Measurements from ENCODE around the gene NFIA. TPM values are rescaled to one million over a fixed set of nuclear protein-coding genes. Genes with fewer than 3 reads are reported as not detected.
A peak's percentile ranks its signal among the peaks of the same experiment; 100 is the strongest.

Gene NFIA
- total and polyA plus RNA-seq, 2 donors (not counting 1 experiment from before 2014, with no cell fraction given) = 5.4 to 11.0 TPM

DNA sequence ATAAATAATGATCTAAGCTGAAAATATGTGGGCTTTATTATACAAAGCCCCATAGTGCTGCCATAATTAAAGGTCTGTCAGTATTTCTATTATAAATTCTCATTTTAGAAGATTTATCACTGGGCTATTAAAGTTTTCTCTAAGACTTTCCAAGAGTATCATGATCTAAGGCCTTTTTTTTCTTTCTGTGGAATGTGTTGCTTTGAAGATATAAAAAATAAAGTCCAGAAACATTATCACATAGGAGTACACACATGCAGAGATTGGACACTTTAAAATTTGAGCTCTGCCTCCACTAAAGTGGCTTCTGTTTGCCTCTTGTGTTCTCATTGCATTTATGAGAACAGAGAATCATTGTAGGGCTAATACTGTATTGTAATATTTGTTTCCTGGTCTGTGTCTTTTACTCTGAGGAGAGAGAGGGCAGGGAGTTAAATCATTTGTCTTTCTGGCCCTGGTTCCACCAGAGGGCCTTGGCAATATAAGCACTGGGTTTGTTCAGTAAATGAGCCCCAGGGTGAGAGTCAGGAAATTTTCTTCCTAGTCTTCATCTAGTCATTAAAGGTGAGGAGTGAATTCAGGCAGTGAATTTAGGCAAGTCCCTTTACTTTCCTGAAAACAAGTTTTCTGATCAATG is 70.2 kb downstream of the NFIA start:
- DNase-seq (ENCODE audit: low read depth in 2 of 2) = no peak
- Histone ChIP-seq H3K4me1 (ENCODE audit: control insufficient read depth, extremely low read depth, insufficient read depth, low read length) (peaks cover 3% of the 10 kb centered on the region), H4K20me1 (ENCODE audit: control insufficient read depth, extremely low read depth, insufficient read depth, low read length) (no peaks in the 10 kb centered on the region)

DNA sequence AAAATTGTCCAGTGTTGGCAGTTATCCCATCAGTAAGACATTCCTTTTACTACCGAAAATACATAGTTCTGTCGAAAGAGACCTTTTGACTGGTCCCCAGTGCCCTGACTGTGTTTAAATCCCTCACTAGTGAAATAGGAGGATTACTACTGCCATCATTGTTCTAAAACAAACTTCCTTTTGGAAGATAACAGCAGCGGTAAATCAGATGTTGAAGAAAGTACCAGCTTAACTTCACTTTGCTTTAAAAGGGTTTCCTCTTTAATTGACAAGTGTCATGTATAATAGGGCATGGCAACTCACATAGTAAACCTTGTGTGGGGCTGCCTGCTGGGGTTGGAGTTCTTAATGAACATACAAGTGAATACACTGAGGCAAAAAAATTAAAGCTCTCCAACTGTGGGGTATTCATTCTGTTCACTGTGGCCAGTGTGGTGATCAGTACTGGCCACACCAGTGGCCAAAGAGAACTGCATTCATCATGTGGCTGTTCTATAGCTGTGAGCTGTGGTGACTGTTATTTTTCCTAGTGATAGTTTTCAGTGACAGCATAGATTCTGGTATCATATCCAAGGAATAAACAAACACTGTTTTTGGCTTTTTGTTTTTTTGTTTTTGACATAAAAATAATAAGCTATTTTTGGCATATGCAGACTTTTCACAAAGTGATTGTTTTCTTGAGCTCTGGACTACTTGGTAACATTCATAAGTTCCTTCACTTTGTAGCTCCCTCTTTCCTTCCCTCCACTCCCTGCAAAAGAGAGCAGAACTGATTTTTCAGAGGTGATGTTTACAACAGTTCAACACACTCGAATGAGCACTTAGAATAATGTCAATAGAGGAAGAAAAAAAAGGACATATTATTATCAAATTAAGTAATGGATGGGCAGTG is 74.5 kb downstream of the NFIA start:
- H3K36me3 ChIP-seq (ENCODE audit: control insufficient read depth, insufficient read depth, low read length) = no peaks in the 10 kb centered on the region
- H3K9me3 ChIP-seq (ENCODE audit: control insufficient read depth, insufficient read depth, low read depth, low read length) = no peaks in the 10 kb centered on the region
- H3K4me1 ChIP-seq (ENCODE audit: control insufficient read depth, extremely low read depth, insufficient read depth, low read length) = peaks cover 6% of the 10 kb centered on the region
- no peak for DNase-seq (ENCODE audit: low read depth in 2 of 2)
- no peak overlapping the region for H2AFZ ChIP-seq (ENCODE audit: low read length)
- no peak overlapping the region for H3K9ac ChIP-seq (ENCODE audit: insufficient read depth, low read length)
- H3K4me2 ChIP-seq (ENCODE audit: extremely low read depth, insufficient read depth, low read length) = no peak overlapping the region
- no peaks in the 10 kb centered on the region for H3K27me3 ChIP-seq (ENCODE audit: control insufficient read depth, insufficient read depth, low read length)
- TF ChIP-seq, protein P1, sequence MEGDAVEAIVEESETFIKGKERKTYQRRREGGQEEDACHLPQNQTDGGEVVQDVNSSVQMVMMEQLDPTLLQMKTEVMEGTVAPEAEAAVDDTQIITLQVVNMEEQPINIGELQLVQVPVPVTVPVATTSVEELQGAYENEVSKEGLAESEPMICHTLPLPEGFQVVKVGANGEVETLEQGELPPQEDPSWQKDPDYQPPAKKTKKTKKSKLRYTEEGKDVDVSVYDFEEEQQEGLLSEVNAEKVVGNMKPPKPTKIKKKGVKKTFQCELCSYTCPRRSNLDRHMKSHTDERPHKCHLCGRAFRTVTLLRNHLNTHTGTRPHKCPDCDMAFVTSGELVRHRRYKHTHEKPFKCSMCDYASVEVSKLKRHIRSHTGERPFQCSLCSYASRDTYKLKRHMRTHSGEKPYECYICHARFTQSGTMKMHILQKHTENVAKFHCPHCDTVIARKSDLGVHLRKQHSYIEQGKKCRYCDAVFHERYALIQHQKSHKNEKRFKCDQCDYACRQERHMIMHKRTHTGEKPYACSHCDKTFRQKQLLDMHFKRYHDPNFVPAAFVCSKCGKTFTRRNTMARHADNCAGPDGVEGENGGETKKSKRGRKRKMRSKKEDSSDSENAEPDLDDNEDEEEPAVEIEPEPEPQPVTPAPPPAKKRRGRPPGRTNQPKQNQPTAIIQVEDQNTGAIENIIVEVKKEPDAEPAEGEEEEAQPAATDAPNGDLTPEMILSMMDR (conservative IDR thresholded peaks at IDR 0.05 in 1 of 2, IDR thresholded peaks at IDR 0.05 in 1 of 2; ENCODE audit: low read depth in 1 of 2, low read length in 2 of 2) = no peak
- TF ChIP-seq EZH2 (IDR thresholded peaks at IDR 0.05; ENCODE audit: low read length, missing control alignments) = no peak
- H3K27ac ChIP-seq (ENCODE audit: insufficient read depth, low read length) = no peak overlapping the region
- no peak overlapping the region for H3K4me3 ChIP-seq (replicated peaks in 1 of 4; ENCODE audit: control extremely low read depth in 1 of 4, insufficient read depth in 1 of 4, low read depth in 3 of 4, low read length in 4 of 4)
- H3K79me2 ChIP-seq (ENCODE audit: control insufficient read depth, insufficient read depth, low read length) = no peaks in the 10 kb centered on the region
- H4K20me1 ChIP-seq (ENCODE audit: control insufficient read depth, extremely low read depth, insufficient read depth, low read length) = no peaks in the 10 kb centered on the region

More for the DNA sequence above, 70.2 kb downstream of the NFIA start:
- TF ChIP-seq, protein P1 (conservative IDR thresholded peaks at IDR 0.05 in 1 of 2, IDR thresholded peaks at IDR 0.05 in 1 of 2; ENCODE audit: low read depth in 1 of 2, low read length in 2 of 2) = no peak
- no peak for TF ChIP-seq EZH2 (IDR thresholded peaks at IDR 0.05; ENCODE audit: low read length, missing control alignments)
- Histone ChIP-seq H3K27me3 (ENCODE audit: control insufficient read depth, insufficient read depth, low read length) (no peaks in the 10 kb centered on the region), H3K4me2 (ENCODE audit: extremely low read depth, insufficient read depth, low read length) (no peak overlapping the region), H3K4me3 (replicated peaks in 1 of 4; ENCODE audit: control extremely low read depth in 1 of 4, insufficient read depth in 1 of 4, low read depth in 3 of 4, low read length in 4 of 4) (no peak overlapping the region), H3K27ac (ENCODE audit: insufficient read depth, low read length) (no peak overlapping the region), H2AFZ (ENCODE audit: low read length) (no peak overlapping the region), H3K36me3 (ENCODE audit: control insufficient read depth, insufficient read depth, low read length) (no peaks in the 10 kb centered on the region), H3K79me2 (ENCODE audit: control insufficient read depth, insufficient read depth, low read length) (no peaks in the 10 kb centered on the region), H3K9ac (ENCODE audit: insufficient read depth, low read length) (no peak overlapping the region), H3K9me3 (ENCODE audit: control insufficient read depth, insufficient read depth, low read depth, low read length) (no peaks in the 10 kb centered on the region)

DNA sequence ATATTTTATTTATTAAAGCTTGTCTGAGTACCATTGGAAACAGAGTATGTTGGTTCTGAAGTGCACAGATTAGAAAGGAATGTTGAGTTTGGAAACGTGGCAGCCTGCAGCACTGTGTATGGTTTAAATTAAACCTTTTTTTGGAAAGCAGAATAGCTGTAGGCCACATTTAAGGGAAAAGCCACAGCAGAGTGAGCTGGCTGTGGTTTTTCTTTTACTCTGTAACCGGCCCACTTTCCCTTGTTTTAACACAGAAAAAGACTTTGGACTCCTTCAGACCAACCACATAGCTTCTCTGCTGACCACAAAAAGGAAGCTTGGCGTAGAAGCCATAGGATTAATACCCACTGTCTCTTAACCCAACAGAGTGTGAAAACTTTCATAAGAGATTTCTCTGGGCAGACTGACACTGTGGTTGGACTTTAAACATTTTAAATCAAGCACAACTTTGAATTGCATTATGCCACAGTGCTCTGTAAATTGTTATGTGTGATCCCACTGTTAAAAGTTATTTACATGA is 75.2 kb downstream of the NFIA start:
- TF ChIP-seq EZH2 (IDR thresholded peaks at IDR 0.05; ENCODE audit: low read length, missing control alignments) = no peak
- TF ChIP-seq, protein P1 (conservative IDR thresholded peaks at IDR 0.05 in 1 of 2, IDR thresholded peaks at IDR 0.05 in 1 of 2; ENCODE audit: low read depth in 1 of 2, low read length in 2 of 2) = no peak
- Histone ChIP-seq H3K27me3 (ENCODE audit: control insufficient read depth, insufficient read depth, low read length) (no peaks in the 10 kb centered on the region), H3K4me1 (ENCODE audit: control insufficient read depth, extremely low read depth, insufficient read depth, low read length) (peaks cover 6% of the 10 kb centered on the region), H3K27ac (ENCODE audit: insufficient read depth, low read length) (peak overlapping the region; percentile 17), H3K4me2 (ENCODE audit: extremely low read depth, insufficient read depth, low read length) (peak overlapping the region; percentile 4), H3K79me2 (ENCODE audit: control insufficient read depth, insufficient read depth, low read length) (no peaks in the 10 kb centered on the region), H3K9ac (ENCODE audit: insufficient read depth, low read length) (no peak overlapping the region), H3K36me3 (ENCODE audit: control insufficient read depth, insufficient read depth, low read length) (no peaks in the 10 kb centered on the region), H2AFZ (ENCODE audit: low read length) (no peak overlapping the region), H4K20me1 (ENCODE audit: control insufficient read depth, extremely low read depth, insufficient read depth, low read length) (no peaks in the 10 kb centered on the region), H3K4me3 (replicated peaks in 1 of 4; ENCODE audit: control extremely low read depth in 1 of 4, insufficient read depth in 1 of 4, low read depth in 3 of 4, low read length in 4 of 4) (no peak overlapping the region), H3K9me3 (ENCODE audit: control insufficient read depth, insufficient read depth, low read depth, low read length) (no peaks in the 10 kb centered on the region)
- peak; percentile 64 to 96 for DNase-seq (ENCODE audit: low read depth in 2 of 2)

All from fibroblast of lung (primary cell).